Breast epithelium (tissue), 4 donors: Measurements from ENCODE around the gene OR5J2. TPM values are rescaled to one million over a fixed set of nuclear protein-coding genes. Genes with fewer than 3 reads are reported as not detected.

Source experiments
- DNase-seq, 2 donors: peaks; one replicate each; pipeline ENCODE4 v3.0.0-alpha.2; 2019; ENCODE audit warnings: low spot score in 2 of 2
- H3K27ac ChIP-seq, 2 donors: fragments of 200-600 bp; sonication (generic) in 1 of 2; one replicate each; pipeline ENCODE4 v1.5.1; 2016 to 2019; ENCODE audit warnings: mild to moderate bottlenecking in 1 of 2
- H3K27me3 ChIP-seq, 2 donors: fragments of 200-600 bp; sonication (generic) in 1 of 2; one replicate each; pipeline versions ENCODE4 v1.5.1 to v1.6.0; 2017 to 2019; ENCODE audit warnings: control low read depth in 1 of 2, mild to moderate bottlenecking in 1 of 2
- H3K36me3 ChIP-seq: fragments of 200-600 bp; one replicate; pipeline ENCODE4 v1.5.1; 2019
- H3K4me1 ChIP-seq, 2 donors: fragments of 200-600 bp; sonication (generic); one replicate each; pipeline ENCODE4 v1.5.1; 2016 to 2019; ENCODE audit warnings: control low read depth in 1 of 2
- H3K4me3 ChIP-seq, 3 donors: fragments of 200-600 bp; sonication (generic); 1 replicate in 2 of 3; 2 replicates in 1 of 3; pipeline ENCODE4 v1.5.1; 2016 to 2019; ENCODE audit warnings: mild to moderate bottlenecking in 3 of 3, moderate library complexity in 2 of 3
- H3K9me3 ChIP-seq, 2 donors: fragments of 200-600 bp; sonication (generic) in 1 of 2; one replicate each; pipeline ENCODE4 v1.5.1; 2016 to 2019; ENCODE audit warnings: control low read depth in 1 of 2
- CTCF ChIP-seq, 3 donors: fragments of 450-650 bp; IDR thresholded peaks; one replicate each; pipeline ENCODE4 v1.5.1; 2016 to 2017; ENCODE audit warnings: antibody characterized with exemption in 3 of 3, mild to moderate bottlenecking in 3 of 3, moderate library complexity in 3 of 3
- POLR2A ChIP-seq: fragments of 450-650 bp; IDR thresholded peaks from one replicate; pipeline ENCODE4 v1.6.1; 2016; ENCODE audit warnings: antibody characterized with exemption, mild to moderate bottlenecking, moderate library complexity
- POLR2AphosphoS5 ChIP-seq, 3 donors: sonication (generic); formaldehyde crosslinking; IDR thresholded peaks; one replicate each; pipeline ENCODE4 v1.6.1; 2017; ENCODE audit warnings: antibody characterized with exemption in 3 of 3
- intact Hi-C: fragments of 100-400 bp; cut with DNase I; formaldehyde crosslinking; loops from one replicate; pipeline ENCODE4 v1.15.1; 2023; ENCODE audit warnings: low total_unique reads
- total RNA-seq, 3 donors: library from RNA; depleted of rRNA; stranded (reverse); fragments of >200 nt; gene quantifications; one replicate each; pipeline ENCODE4 v1.1.0, GENCODE V29; 2016

The OR5J2 gene
- total RNA-seq, 3 donors from 2014 or later, result not detected

DNA sequence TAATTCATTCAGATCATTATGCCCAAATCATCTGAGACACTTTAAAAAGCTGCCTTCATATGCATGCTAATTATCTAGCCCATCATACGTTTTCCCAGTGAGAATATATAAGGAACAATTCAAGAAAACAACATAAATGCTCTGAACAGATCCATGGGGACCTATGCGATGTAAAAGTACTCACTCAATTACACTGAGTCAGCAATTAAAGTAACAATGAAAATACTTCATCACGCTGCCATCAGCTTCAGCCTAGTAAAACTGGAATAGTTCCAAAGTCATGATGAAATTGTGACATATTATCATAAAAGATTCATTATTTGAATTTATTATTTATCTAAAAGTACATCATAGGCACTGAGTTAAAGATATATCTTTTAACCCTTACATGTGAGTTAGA, 12.6 kb upstream of the OR5J2 start:
- Histone ChIP-seq H3K9me3 (no peaks in the 10 kb centered on the region), H3K36me3 (no peaks in the 10 kb centered on the region), H3K4me3 (no peak overlapping the region), H3K4me1 (no peaks in the 10 kb centered on the region), H3K27me3 (no peaks in the 10 kb centered on the region), H3K27ac (no peak overlapping the region)
- no peak for DNase-seq
- TF ChIP-seq POLR2A, result no peak
- TF ChIP-seq CTCF (IDR thresholded peaks at IDR 0.05), result no peak
- TF ChIP-seq POLR2AphosphoS5 (IDR thresholded peaks at IDR 0.05), result no peak
- intact Hi-C loops, result no loop called here

DNA sequence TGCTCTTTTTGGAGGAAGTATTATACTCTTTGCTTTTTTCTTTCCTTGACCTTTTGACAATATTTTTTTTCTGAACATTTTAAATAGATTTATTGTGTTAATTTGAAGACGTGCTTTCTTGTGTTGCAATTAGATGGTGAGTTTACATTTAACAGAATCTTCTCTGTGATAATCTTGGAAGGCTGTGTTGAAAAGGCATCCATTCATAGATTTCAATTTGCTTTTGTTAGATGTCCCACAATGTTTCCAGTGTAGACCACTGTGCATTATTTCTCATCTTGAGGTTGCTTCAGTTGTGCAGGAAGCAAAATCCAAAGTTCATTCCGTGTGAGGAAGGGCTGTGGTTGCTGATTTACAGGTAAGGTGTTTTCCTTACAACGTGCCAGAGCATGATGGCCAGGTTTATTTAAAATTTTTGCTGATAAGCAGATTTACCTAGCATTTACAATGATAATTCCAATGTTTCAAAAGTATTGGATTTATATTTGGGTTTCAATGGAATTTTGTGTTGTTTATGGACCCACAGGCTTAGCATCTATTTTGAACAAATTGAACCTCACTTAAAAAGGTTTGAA, 4.1 kb upstream of the OR5J2 start:
- H3K27me3 ChIP-seq, result no peaks in the 10 kb centered on the region
- H3K36me3 ChIP-seq, result no peaks in the 10 kb centered on the region
- intact Hi-C loops, result no loop called here
- no peaks in the 10 kb centered on the region for H3K9me3 ChIP-seq
- no peaks in the 10 kb centered on the region for H3K4me1 ChIP-seq
- no peak for TF ChIP-seq POLR2AphosphoS5 (IDR thresholded peaks at IDR 0.05)
- TF ChIP-seq CTCF (IDR thresholded peaks at IDR 0.05), result no peak
- no peak for TF ChIP-seq POLR2A
- H3K27ac ChIP-seq, result no peak overlapping the region
- no peak for DNase-seq
- no peak overlapping the region for H3K4me3 ChIP-seq

GRCh38 chr11:56183459-56183858, 7.0 kb downstream of the OR5J2 start:
- Histone ChIP-seq H3K4me3 (no peak overlapping the region), H3K27ac (no peak overlapping the region), H3K9me3 (peaks cover 5 to 15% of the 10 kb centered on the region in 2 donors), H3K27me3 (no peaks in the 10 kb centered on the region), H3K36me3 (no peaks in the 10 kb centered on the region), H3K4me1 (no peaks in the 10 kb centered on the region)
- no peak for TF ChIP-seq CTCF (IDR thresholded peaks at IDR 0.05)
- no peak for TF ChIP-seq POLR2A
- no peak for TF ChIP-seq POLR2AphosphoS5 (IDR thresholded peaks at IDR 0.05)
- no peak for DNase-seq
- intact Hi-C loops, result no loop called here

DNA sequence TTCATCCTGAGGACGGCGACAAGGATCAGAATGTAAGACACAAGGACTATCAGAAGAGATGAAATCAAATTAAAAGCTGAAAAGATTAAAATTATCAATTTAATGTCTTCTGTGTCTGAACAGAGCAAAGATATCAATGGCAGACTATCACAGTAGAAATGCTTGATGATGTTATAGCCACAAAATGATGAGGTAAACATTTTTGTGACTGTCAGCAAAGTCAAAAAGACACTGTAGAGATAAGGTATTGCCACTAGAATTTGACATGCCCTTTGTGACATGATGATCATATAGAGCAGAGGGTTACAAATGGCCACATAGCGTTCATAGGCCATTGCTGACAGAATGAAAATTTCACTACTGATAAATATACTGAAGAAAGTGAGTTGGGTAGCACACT, 12.2 kb downstream of the OR5J2 start:
- no peaks in the 10 kb centered on the region for H3K36me3 ChIP-seq
- no peaks in the 10 kb centered on the region for H3K27me3 ChIP-seq
- no peak overlapping the region for H3K27ac ChIP-seq
- intact Hi-C loops, result no loop called here
- TF ChIP-seq POLR2AphosphoS5 (IDR thresholded peaks at IDR 0.05), result no peak
- TF ChIP-seq POLR2A, result no peak
- TF ChIP-seq CTCF (IDR thresholded peaks at IDR 0.05), result no peak
- DNase-seq, result no peak
- H3K4me1 ChIP-seq, result no peaks in the 10 kb centered on the region
- H3K4me3 ChIP-seq, result no peak overlapping the region
- peaks cover 0 to 9% of the 10 kb centered on the region in 2 donors for H3K9me3 ChIP-seq

DNA sequence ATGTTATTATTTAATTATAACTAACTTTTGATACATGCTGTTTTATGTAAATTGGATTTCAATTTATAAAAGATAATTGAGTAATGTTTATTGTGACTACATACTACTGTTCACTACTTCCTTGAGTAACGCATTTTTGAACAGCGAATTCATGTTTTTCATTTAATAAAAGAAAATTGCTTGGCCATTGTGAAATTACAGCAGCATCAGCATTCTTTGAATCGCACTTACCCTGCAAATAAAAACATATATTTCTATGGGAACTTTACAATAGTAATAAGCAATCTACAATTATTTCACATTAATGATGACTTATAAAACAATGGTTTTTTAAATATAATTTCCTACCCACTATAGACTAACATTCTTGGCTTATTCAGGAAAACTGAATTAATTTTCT, 20.3 kb downstream of the OR5J2 start:
- Histone ChIP-seq H3K4me3 (no peak overlapping the region), H3K27me3 (no peaks in the 10 kb centered on the region), H3K9me3 (peaks cover 0 to 3% of the 10 kb centered on the region in 2 donors), H3K4me1 (no peaks in the 10 kb centered on the region), H3K27ac (no peak overlapping the region), H3K36me3 (no peaks in the 10 kb centered on the region)
- DNase-seq, result no peak
- intact Hi-C loops, result no loop called here
- TF ChIP-seq CTCF (IDR thresholded peaks at IDR 0.05), result no peak
- no peak for TF ChIP-seq POLR2A
- TF ChIP-seq POLR2AphosphoS5 (IDR thresholded peaks at IDR 0.05), result no peak
